ENCODE data around the gene GPD2.

- no peak for TF ChIP-seq CTCF (IDR thresholded peaks at IDR 0.05)
- no peak for TF ChIP-seq POLR2A (IDR thresholded peaks at IDR 0.05; ENCODE audit: low read depth)
- no peak for TF ChIP-seq POLR2AphosphoS5 (IDR thresholded peaks at IDR 0.05)
Observed at GRCh38 chr2:156436497-156437085, 412 bp downstream of the GPD2 start.
